ENCODE results near the gene DPEP1. TPM values are rescaled to one million over a fixed set of nuclear protein-coding genes. Genes with fewer than 3 reads are reported as not detected.
A peak's percentile ranks its signal among the peaks of the same experiment; 100 is the strongest.
"Not testable (repeated sequence)": the region's sequence is repeated elsewhere in the genome, so short reads cannot be mapped to it uniquely, and the experiment has no call there.

The DPEP1 gene
- polyA plus RNA-seq, 3 donors: not detected

- peaks cover 21 to 42% of the 10 kb centered on the region in 2 donors for H3K9me3 ChIP-seq (replicated peaks in 1 of 2; ENCODE audit: control insufficient read depth in 1 of 2, insufficient read depth in 1 of 2, low read length in 2 of 2)
- H2AFZ ChIP-seq (ENCODE audit: insufficient read depth, low read depth, low read length, poor library complexity, severe bottlenecking): no peak overlapping the region
- peaks cover 4 to 9% (median 5%) of the 10 kb centered on the region in 3 donors for H3K27me3 Mint-ChIP-seq (ENCODE audit: low read depth in 3 of 3)
- H3K36me3 ChIP-seq (replicated peaks in 1 of 2; ENCODE audit: control insufficient read depth in 1 of 2, insufficient read depth in 2 of 2, low read length in 2 of 2): no peaks in the 10 kb centered on the region
- no peak overlapping the region for H3K4me3 ChIP-seq (replicated peaks in 1 of 3; ENCODE audit: low read depth in 2 of 3, low read length in 3 of 3)
- H3K27ac ChIP-seq (ENCODE audit: low read depth in 1 of 2, low read length in 2 of 2): no peak overlapping the region
- peaks cover 17 to 35% (median 26%) of the 10 kb centered on the region in 7 donors for H3K9me3 Mint-ChIP-seq
- H3K27me3 ChIP-seq (ENCODE audit: control insufficient read depth in 2 of 2, insufficient read depth in 2 of 2, low read length in 2 of 2): no peaks in the 10 kb centered on the region
- no peak overlapping the region for H3K9ac ChIP-seq (ENCODE audit: insufficient read depth, low read length, poor library complexity, severe bottlenecking)
- 96% methylated on average over 19 of the region's 19 CpGs for WGBS (ENCODE audit: insufficient coverage)
- intact Hi-C loops (cut with micrococcal nuclease): no loop called here
- H3K4me1 ChIP-seq (ENCODE audit: control insufficient read depth in 1 of 2, insufficient read depth in 2 of 2, low read length in 2 of 2): no peaks in the 10 kb centered on the region
- H3K4me1 Mint-ChIP-seq: no peaks in the 10 kb centered on the region
- TF ChIP-seq CTCF (IDR thresholded peaks at IDR 0.05): no peak
- H3K27ac Mint-ChIP-seq: peak overlapping the region in 1 of 7 donors; percentile 49
- no peaks in the 10 kb centered on the region for H4K20me1 ChIP-seq (ENCODE audit: insufficient read depth, low read length)
- H3K79me2 ChIP-seq (ENCODE audit: insufficient read depth, low read length): no peaks in the 10 kb centered on the region
- no peak overlapping the region for H3K4me3 Mint-ChIP-seq
- no peak overlapping the region for H3K4me2 ChIP-seq (replicated peaks; ENCODE audit: extremely low read depth, low read length, poor library complexity, severe bottlenecking)
- DNase-seq: no peak
- H3K36me3 Mint-ChIP-seq: no peaks in the 10 kb centered on the region
Measured at GRCh38 chr16:89633064-89633631, 19.7 kb downstream of the DPEP1 start.

- 71% methylated on average over 1 of the region's 2 CpGs for WGBS (ENCODE audit: insufficient coverage)
- H3K27ac Mint-ChIP-seq: peak overlapping the region in 4 of 7 donors; percentile 33 to 78 (median 72)
Measured at GRCh38 chr16:89634463-89635385, 21.3 kb downstream of the DPEP1 start.

More at GRCh38 chr16:89634463-89635385, 21.3 kb downstream of the DPEP1 start:
- DNase-seq; H3K79me2 ChIP-seq (ENCODE audit: insufficient read depth, low read length); H4K20me1 ChIP-seq (ENCODE audit: insufficient read depth, low read length); H3K4me2 ChIP-seq (replicated peaks; ENCODE audit: extremely low read depth, low read length, poor library complexity, severe bottlenecking); H3K4me1 ChIP-seq (ENCODE audit: control insufficient read depth in 1 of 2, insufficient read depth in 2 of 2, low read length in 2 of 2); H3K36me3 ChIP-seq (replicated peaks in 1 of 2; ENCODE audit: control insufficient read depth in 1 of 2, insufficient read depth in 2 of 2, low read length in 2 of 2); H3K9ac ChIP-seq (ENCODE audit: insufficient read depth, low read length, poor library complexity, severe bottlenecking); H3K4me1 Mint-ChIP-seq; H2AFZ ChIP-seq (ENCODE audit: insufficient read depth, low read depth, low read length, poor library complexity, severe bottlenecking); H3K27me3 ChIP-seq (ENCODE audit: control insufficient read depth in 2 of 2, insufficient read depth in 2 of 2, low read length in 2 of 2); H3K36me3 Mint-ChIP-seq; H3K4me3 Mint-ChIP-seq; H3K27me3 Mint-ChIP-seq (ENCODE audit: low read depth in 3 of 3); H3K4me3 ChIP-seq (replicated peaks in 1 of 3; ENCODE audit: low read depth in 2 of 3, low read length in 3 of 3); intact Hi-C loops (cut with micrococcal nuclease): not testable (repeated sequence)
- H3K9me3 Mint-ChIP-seq: peaks cover 17 to 35% (median 26%) of the 10 kb centered on the region in 7 donors
- Histone ChIP-seq H3K27ac (ENCODE audit: low read depth in 1 of 2, low read length in 2 of 2) (peak overlapping the region; percentile 23 to 58), H3K9me3 (replicated peaks in 1 of 2; ENCODE audit: control insufficient read depth in 1 of 2, insufficient read depth in 1 of 2, low read length in 2 of 2) (peaks cover 21 to 40% of the 10 kb centered on the region in 2 donors)

All from CD14-positive monocyte (primary cell).